Measurements from ENCODE around the gene TNNT3. TPM values are rescaled to one million over a fixed set of nuclear protein-coding genes. Genes with fewer than 3 reads are reported as not detected.

TNNT3 gene
- total and polyA plus RNA-seq, 11 donors: 17.1 to 84.5 (median 46.4) TPM

- Histone ChIP-seq H3K4me1 (peaks cover 12 to 73% (median 48%) of the 10 kb centered on the region in 12 donors), H3K36me3 (no peaks in the 10 kb centered on the region), H3K27ac (peak overlapping the region; percentile 27 to 93 (median 83)), H3K4me3 (peak overlapping the region in 8 of 12 donors; percentile 28 to 56 (median 44)), H3K9me3 (no peaks in the 10 kb centered on the region), H3K27me3 (no peaks in the 10 kb centered on the region)
- WGBS, 4 donors: 74 to 86% (median 78%) methylated on average over 21 to 29 of the region's 29 CpGs
- TF ChIP-seq CTCF (IDR thresholded peaks at IDR 0.05): peak in 2 of 12 donors; percentile 8 to 9
- TF ChIP-seq POLR2A (IDR thresholded peaks at IDR 0.05): no peak
- intact Hi-C loops (cut with DNase I): loop anchor here in 7 of 10 donors (2.0 to 10.0 kb wide), 4 partner anchors 36 to 224 kb away; partner anchors contain the start of genes TNNI2 (in 2 of the 7) and KRTAP5-6 (in 1 of the 7)
- ATAC-seq (no peak), DNase-seq (peak in 2 of 5 donors; percentile 38 to 63)
These were observed 827 bp upstream of the TNNT3 start for GRCh38 chr11:1918436-1919315.

- ATAC-seq: no peak
These were observed 815 bp downstream of the TNNT3 start for GRCh38 chr11:1920128-1920908.

GRCh38 chr11:1920909-1921573 lies 1.5 kb downstream of the TNNT3 start:
- Histone ChIP-seq H3K4me3 (peak overlapping the region in 8 of 12 donors; percentile 13 to 56 (median 44)), H3K27me3 (no peaks in the 10 kb centered on the region), H3K36me3 (no peaks in the 10 kb centered on the region), H3K9me3 (no peaks in the 10 kb centered on the region), H3K4me1 (peaks cover 12 to 87% (median 48%) of the 10 kb centered on the region in 12 donors), H3K27ac (peak overlapping the region; percentile 71 to 93 (median 84))
- ATAC-seq (no peak), DNase-seq (peak in 1 of 5 donors; percentile 31)
- intact Hi-C loops (cut with DNase I): loop anchor here in 2 of 10 donors (10.0 kb wide), 2 partner anchors 76 to 226 kb away; partner anchors contain the start of gene KRTAP5-6 (in 1 of the 2)
- WGBS, 4 donors: 57 to 66% (median 62%) methylated on average over 18 to 21 of the region's 21 CpGs
- no peak for TF ChIP-seq CTCF (IDR thresholded peaks at IDR 0.05)
- TF ChIP-seq POLR2A (IDR thresholded peaks at IDR 0.05): no peak

More at GRCh38 chr11:1920128-1920908, 815 bp downstream of the TNNT3 start:
- peak overlapping the region; percentile 2 to 56 (median 39) for H3K4me3 ChIP-seq
- peak in 1 of 5 donors; percentile 30 for DNase-seq
- no peaks in the 10 kb centered on the region for H3K36me3 ChIP-seq
- peaks cover 12 to 79% (median 48%) of the 10 kb centered on the region in 12 donors for H3K4me1 ChIP-seq
- 71 to 85% (median 78%) methylated on average over 25 of the region's 25 CpGs for WGBS, 4 donors
- intact Hi-C loops (cut with DNase I): loop anchor here in 2 of 10 donors (10.0 kb wide), 2 partner anchors 76 to 226 kb away; partner anchors contain the start of gene KRTAP5-6 (in 1 of the 2)
- H3K9me3 ChIP-seq: no peaks in the 10 kb centered on the region
- H3K27ac ChIP-seq: peak overlapping the region; percentile 71 to 93 (median 83)
- no peak for TF ChIP-seq CTCF (IDR thresholded peaks at IDR 0.05)
- TF ChIP-seq POLR2A (IDR thresholded peaks at IDR 0.05): no peak
- H3K27me3 ChIP-seq: no peaks in the 10 kb centered on the region

Measured in heart left ventricle (tissue), 16 donors.